CD14-positive monocyte (primary cell): ENCODE measurements around the gene FREM2. TPM values are rescaled to one million over a fixed set of nuclear protein-coding genes. Genes with fewer than 3 reads are reported as not detected.

ENCODE experiments used
- DNase-seq, 3 donors: peaks; one replicate each; pipeline ENCODE4 v3.0.0-alpha.2; 2011 to 2022
- H2AFZ ChIP-seq: 2 replicates; pipeline ENCODE4 v1.6.0; 2012; ENCODE audit warnings: mild to moderate bottlenecking, low read depth, low read length, inconsistent platforms; ENCODE audit not compliant: insufficient read depth, poor library complexity, severe bottlenecking
- H3K27ac ChIP-seq, 2 donors: 1 replicate in 1 of 2; 2 replicates in 1 of 2; pipeline ENCODE4 v1.5.1; 2012 to 2013; ENCODE audit warnings: low read length in 2 of 2, control low read depth in 1 of 2, inconsistent platforms in 1 of 2, low read depth in 1 of 2, mild to moderate bottlenecking in 1 of 2
- H3K27me3 ChIP-seq, 2 donors: one replicate each; pipeline versions ENCODE4 v1.6.0 to v1.6.1; 2011 to 2013; ENCODE audit warnings: low read length in 2 of 2; ENCODE audit not compliant: control insufficient read depth in 2 of 2, insufficient read depth in 2 of 2
- H3K36me3 ChIP-seq, 2 donors: replicated peaks in 1 of 2; 1 replicate in 1 of 2; 2 replicates in 1 of 2; pipeline versions ENCODE4 v1.5.1 to v1.6.1; 2012 to 2013; ENCODE audit warnings: low read length in 2 of 2, control low read depth in 1 of 2, inconsistent platforms in 1 of 2, mild to moderate bottlenecking in 1 of 2; ENCODE audit not compliant: insufficient read depth in 2 of 2, control insufficient read depth in 1 of 2
- H3K4me1 ChIP-seq, 2 donors: 1 replicate in 1 of 2; 2 replicates in 1 of 2; pipeline versions ENCODE4 v1.5.1 to v1.6.1; 2012 to 2013; ENCODE audit warnings: low read length in 2 of 2, control low read depth in 1 of 2, inconsistent platforms in 1 of 2, mild to moderate bottlenecking in 1 of 2, moderate library complexity in 1 of 2; ENCODE audit not compliant: insufficient read depth in 2 of 2, control insufficient read depth in 1 of 2
- H3K4me2 ChIP-seq: replicated peaks from 2 replicates; pipeline ENCODE3; 2012; ENCODE audit warnings: low read length, moderate library complexity, mild to moderate bottlenecking; ENCODE audit not compliant: poor library complexity, severe bottlenecking; ENCODE audit errors: extremely low read depth
- H3K4me3 ChIP-seq, 3 experiments: fragments of 200-600 bp in 1 of 3; sonication (generic) in 1 of 3; replicated peaks in 1 of 3; 1 replicate in 2 of 3; 2 replicates in 1 of 3; pipeline ENCODE4 v1.5.1; 2011 to 2013; ENCODE audit warnings: low read length in 3 of 3, mild to moderate bottlenecking in 3 of 3, control low read depth in 2 of 3, low read depth in 2 of 3, inconsistent platforms in 1 of 3, moderate library complexity in 1 of 3
- H3K79me2 ChIP-seq: 2 replicates; pipeline ENCODE4 v1.6.0; 2012; ENCODE audit warnings: mild to moderate bottlenecking, control low read depth, inconsistent platforms, low read length, moderate library complexity; ENCODE audit not compliant: insufficient read depth
- H3K9ac ChIP-seq: 2 replicates; pipeline ENCODE4 v1.6.0; 2017; ENCODE audit warnings: low read length, mild to moderate bottlenecking; ENCODE audit not compliant: insufficient read depth, poor library complexity, severe bottlenecking
- H3K9me3 ChIP-seq, 2 donors: replicated peaks in 1 of 2; 1 replicate in 1 of 2; 2 replicates in 1 of 2; pipeline versions ENCODE4 v1.5.1 to v1.6.1; 2012 to 2013; ENCODE audit warnings: low read length in 2 of 2, control low read depth in 1 of 2; ENCODE audit not compliant: control insufficient read depth in 1 of 2, insufficient read depth in 1 of 2
- H4K20me1 ChIP-seq: 2 replicates; pipeline ENCODE4 v1.6.0; 2012; ENCODE audit warnings: mild to moderate bottlenecking, low read length, control low read depth, moderate library complexity; ENCODE audit not compliant: insufficient read depth
- H3K27ac Mint-ChIP-seq, 7 donors: one replicate each; pipeline ENCODE4 v1.8.0; 2020; ENCODE audit warnings: mild to moderate bottlenecking in 7 of 7, mixed read lengths in 7 of 7, moderate library complexity in 6 of 7, inconsistent platforms in 2 of 7
- H3K27me3 Mint-ChIP-seq, 3 donors: one replicate each; pipeline ENCODE4 v1.8.0; 2021 to 2022; ENCODE audit warnings: low read depth in 3 of 3, mild to moderate bottlenecking in 3 of 3, mixed read lengths in 3 of 3, moderate library complexity in 3 of 3, inconsistent platforms in 1 of 3
- H3K36me3 Mint-ChIP-seq, 2 donors: one replicate each; pipeline ENCODE4 v1.8.0; 2020; ENCODE audit warnings: mixed read lengths in 2 of 2, inconsistent platforms in 1 of 2, mild to moderate bottlenecking in 1 of 2
- H3K4me1 Mint-ChIP-seq: one replicate; pipeline ENCODE4 v1.8.0; 2020; ENCODE audit warnings: mild to moderate bottlenecking, mixed read lengths
- H3K4me3 Mint-ChIP-seq, 2 donors: one replicate each; pipeline ENCODE4 v1.8.0; 2020; ENCODE audit warnings: mild to moderate bottlenecking in 2 of 2, mixed read lengths in 2 of 2, moderate library complexity in 1 of 2
- H3K9me3 Mint-ChIP-seq, 7 donors: one replicate each; pipeline ENCODE4 v1.8.0; 2020 to 2022; ENCODE audit warnings: mixed read lengths in 7 of 7, mild to moderate bottlenecking in 6 of 7, moderate library complexity in 6 of 7, inconsistent platforms in 2 of 7
- WGBS: methylation state at CpG from one replicate; pipeline ENCODE4 v1.1.5; 2013; ENCODE audit warnings: missing lambda C conversion rate; ENCODE audit not compliant: insufficient coverage; 5-methylcytosine and 5-hydroxymethylcytosine counted together
- intact Hi-C, 2 donors: fragments of 100-400 bp; cut with micrococcal nuclease; formaldehyde crosslinking; loops; one replicate each; pipeline versions ENCODE4 v1.15.0 to v1.15.1; 2023
- polyA plus RNA-seq, 3 donors: library from polyadenylated mRNA; depleted of rRNA in 1 of 3; unstranded in 2 of 3; stranded (reverse) in 1 of 3; fragments of 300-500 nt in 2 of 3; fragments of >200 nt in 1 of 3; fragmentation: Illumina TruSeq in 2 of 3; gene quantifications; 1 replicate in 2 of 3; 2 replicates in 1 of 3; pipeline ENCODE4 v1.2.3, GENCODE V29; 2012 to 2021
- TF ChIP-seq, protein P1 (sequence below): fragments of 200-600 bp; IDR thresholded peaks from one replicate; pipeline ENCODE4 v1.8.0; 2022; ENCODE audit warnings: antibody characterized with exemption, mild to moderate bottlenecking

The FREM2 gene
- polyA plus RNA-seq, 3 donors: not detected

DNA sequence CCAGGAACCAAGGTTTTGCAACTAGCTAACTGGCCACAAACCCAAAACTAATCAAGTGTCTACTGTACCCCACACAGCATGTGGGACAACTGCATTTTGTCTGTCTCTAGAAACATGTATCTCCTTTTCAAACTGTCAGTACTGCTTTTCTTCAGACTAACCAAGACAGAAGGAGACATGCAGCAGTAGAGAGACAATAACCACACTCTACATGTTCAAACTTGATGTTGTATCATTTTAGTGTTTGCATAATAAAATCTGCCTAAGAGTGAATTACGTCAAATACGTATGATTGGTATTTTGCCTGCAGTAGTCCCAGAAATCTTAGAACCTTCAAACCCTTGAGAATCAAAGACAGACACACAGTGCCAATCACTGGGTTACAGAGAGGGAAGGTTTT, 22.0 kb upstream of the FREM2 start:
- no peaks in the 10 kb centered on the region for H3K27me3 ChIP-seq
- Mint-ChIP-seq H3K27ac (no peak overlapping the region), H3K4me1 (no peaks in the 10 kb centered on the region), H3K4me3 (no peak overlapping the region), H3K27me3 (no peaks in the 10 kb centered on the region), H3K9me3 (peaks cover 0 to 3% (median 0%) of the 10 kb centered on the region in 7 donors), H3K36me3 (no peaks in the 10 kb centered on the region)
- no peak overlapping the region for H3K4me3 ChIP-seq
- no peaks in the 10 kb centered on the region for H3K4me1 ChIP-seq
- no peak overlapping the region for H2AFZ ChIP-seq
- no peak overlapping the region for H3K4me2 ChIP-seq
- no CpG with 5 or more reads among the region's 2 CpGs for WGBS
- intact Hi-C loops: no loop called here
- no peaks in the 10 kb centered on the region for H3K9me3 ChIP-seq
- no peaks in the 10 kb centered on the region for H3K36me3 ChIP-seq
- H4K20me1 ChIP-seq: no peaks in the 10 kb centered on the region
- H3K27ac ChIP-seq: no peak overlapping the region
- no peaks in the 10 kb centered on the region for H3K79me2 ChIP-seq
- no peak overlapping the region for H3K9ac ChIP-seq
- TF ChIP-seq, protein P1, sequence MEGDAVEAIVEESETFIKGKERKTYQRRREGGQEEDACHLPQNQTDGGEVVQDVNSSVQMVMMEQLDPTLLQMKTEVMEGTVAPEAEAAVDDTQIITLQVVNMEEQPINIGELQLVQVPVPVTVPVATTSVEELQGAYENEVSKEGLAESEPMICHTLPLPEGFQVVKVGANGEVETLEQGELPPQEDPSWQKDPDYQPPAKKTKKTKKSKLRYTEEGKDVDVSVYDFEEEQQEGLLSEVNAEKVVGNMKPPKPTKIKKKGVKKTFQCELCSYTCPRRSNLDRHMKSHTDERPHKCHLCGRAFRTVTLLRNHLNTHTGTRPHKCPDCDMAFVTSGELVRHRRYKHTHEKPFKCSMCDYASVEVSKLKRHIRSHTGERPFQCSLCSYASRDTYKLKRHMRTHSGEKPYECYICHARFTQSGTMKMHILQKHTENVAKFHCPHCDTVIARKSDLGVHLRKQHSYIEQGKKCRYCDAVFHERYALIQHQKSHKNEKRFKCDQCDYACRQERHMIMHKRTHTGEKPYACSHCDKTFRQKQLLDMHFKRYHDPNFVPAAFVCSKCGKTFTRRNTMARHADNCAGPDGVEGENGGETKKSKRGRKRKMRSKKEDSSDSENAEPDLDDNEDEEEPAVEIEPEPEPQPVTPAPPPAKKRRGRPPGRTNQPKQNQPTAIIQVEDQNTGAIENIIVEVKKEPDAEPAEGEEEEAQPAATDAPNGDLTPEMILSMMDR: no peak
- DNase-seq: no peak

DNA sequence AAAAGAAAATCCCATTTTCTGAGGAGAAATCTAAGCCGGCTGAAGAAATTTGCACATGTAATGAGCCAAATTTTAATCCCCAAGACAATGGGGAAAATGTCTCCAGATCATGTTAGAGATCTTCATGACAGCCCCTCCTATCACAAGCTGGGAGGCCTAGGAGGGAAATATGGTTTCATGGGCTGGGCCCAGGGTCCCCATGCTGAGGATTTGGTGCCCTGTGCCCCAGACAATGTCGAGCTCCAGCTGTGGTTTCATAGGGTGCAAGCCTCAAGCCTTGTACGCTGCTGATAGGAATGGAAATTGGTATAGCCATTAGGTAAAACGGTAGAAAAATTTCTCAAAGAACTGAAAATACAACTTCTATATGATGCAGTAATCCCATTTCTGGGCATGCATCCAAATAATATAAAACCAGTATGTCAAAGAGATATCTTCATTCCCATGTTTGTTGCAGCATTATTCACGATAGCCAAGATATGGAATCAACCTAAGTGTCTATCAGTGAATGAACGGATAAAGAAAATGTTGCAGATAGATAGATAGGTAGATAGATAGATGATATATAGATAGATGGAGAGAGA, 19.3 kb upstream of the FREM2 start:
- H3K79me2 ChIP-seq: no peaks in the 10 kb centered on the region
- TF ChIP-seq, protein P1: no peak
- no peaks in the 10 kb centered on the region for H4K20me1 ChIP-seq
- intact Hi-C loops: no loop called here
- H3K36me3 Mint-ChIP-seq: no peaks in the 10 kb centered on the region
- no peaks in the 10 kb centered on the region for H3K9me3 ChIP-seq
- no peaks in the 10 kb centered on the region for H3K4me1 ChIP-seq
- no peak overlapping the region for H3K4me2 ChIP-seq
- no peak overlapping the region for H3K9ac ChIP-seq
- H2AFZ ChIP-seq: no peak overlapping the region
- no peak for DNase-seq
- H3K27me3 Mint-ChIP-seq: no peaks in the 10 kb centered on the region
- no peak overlapping the region for H3K4me3 ChIP-seq
- H3K4me3 Mint-ChIP-seq: no peak overlapping the region
- H3K27me3 ChIP-seq: no peaks in the 10 kb centered on the region
- 50% methylated on average over 1 of the region's 6 CpGs for WGBS
- no peak overlapping the region for H3K27ac ChIP-seq
- peaks cover 0 to 3% (median 0%) of the 10 kb centered on the region in 7 donors for H3K9me3 Mint-ChIP-seq
- no peaks in the 10 kb centered on the region for H3K4me1 Mint-ChIP-seq
- H3K36me3 ChIP-seq: no peaks in the 10 kb centered on the region
- no peak overlapping the region for H3K27ac Mint-ChIP-seq
